Measurements from ENCODE around the gene COTL1.
A peak's percentile ranks its signal among the peaks of the same experiment; 100 is the strongest.
"Not testable (repeated sequence)": the region's sequence is repeated elsewhere in the genome, so short reads cannot be mapped to it uniquely, and the experiment has no call there.

The COTL1 gene

DNA sequence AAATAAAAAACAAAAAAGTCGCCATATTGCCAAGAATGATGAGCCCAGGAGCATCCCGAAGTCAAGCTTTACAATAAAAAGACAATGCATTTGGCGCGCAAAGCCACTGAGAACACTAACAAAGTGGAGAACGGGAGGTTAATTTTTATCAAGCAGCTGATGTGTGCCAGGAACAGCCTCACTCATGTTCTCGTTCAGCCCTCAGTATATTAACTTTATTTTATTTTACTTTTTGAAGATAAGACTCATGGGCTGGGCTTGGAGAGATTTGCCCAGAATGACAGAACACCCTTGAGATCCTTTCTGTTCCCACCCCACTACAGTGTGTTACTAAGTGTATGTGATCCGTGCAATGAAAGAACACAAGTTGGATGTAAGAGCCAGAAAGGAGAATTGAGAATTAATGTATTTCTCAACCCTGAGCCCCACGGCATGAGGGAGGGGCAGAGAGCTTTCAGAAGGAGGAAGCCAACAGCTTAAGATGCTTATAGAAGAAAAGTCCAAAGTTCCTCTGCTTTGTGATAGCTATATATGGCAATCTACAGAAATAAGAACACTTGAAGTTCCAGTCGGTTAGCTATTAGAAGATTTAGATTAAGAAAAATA is 48.4 kb downstream of the COTL1 start:
- DNase-seq (ENCODE audit: low spot score) = no peak

DNA sequence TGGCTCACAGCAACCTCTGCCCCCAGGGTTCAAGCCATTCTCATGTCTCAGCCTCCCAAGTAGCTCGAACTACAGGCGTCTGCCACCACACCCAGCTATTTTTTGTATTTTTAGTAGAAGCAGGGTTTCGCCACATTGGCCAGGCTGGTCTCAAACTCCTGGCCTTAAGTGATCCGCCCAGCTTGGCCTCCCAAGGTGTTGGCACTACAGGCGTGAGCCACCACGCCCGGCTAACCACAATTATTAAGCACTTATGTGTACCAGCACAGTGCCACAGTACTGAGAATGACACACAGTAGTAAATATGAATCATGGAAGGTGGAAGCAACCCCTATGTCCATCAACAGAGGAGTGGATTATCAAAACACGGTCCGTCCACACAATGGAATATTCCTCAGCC is 49.8 kb downstream of the COTL1 start:
- DNase-seq (ENCODE audit: low spot score) = no peak

DNA sequence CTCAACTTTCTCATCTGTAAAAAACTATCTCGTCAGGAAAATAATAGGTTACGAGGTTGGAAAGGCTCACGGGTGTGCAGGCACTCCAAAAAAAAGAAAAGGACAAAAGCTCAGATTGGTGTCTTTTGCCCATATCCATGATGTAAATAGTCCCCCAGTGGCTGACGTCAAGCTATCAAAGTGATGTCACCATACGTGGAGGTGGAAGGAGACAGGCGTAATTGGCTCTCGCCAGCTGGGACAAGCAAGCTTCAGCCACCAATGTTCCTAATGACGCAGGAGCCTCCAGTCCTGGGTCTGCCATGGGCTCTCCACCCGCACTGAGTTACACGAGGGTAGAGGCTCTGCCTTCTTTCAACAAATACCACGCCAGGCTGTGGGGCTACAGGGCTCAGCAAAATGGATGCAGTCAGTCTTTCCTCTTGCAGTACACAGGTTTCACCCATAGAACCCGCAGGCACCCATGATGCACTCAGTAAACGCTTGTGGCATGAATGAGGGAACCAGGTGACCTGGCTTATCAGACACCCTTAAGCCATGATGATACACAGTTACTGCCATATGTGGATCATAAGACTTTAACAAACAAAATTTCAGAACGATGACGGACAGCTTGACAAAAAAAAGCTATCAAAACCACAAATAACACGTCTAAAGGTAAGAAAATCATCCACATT is 50.5 kb downstream of the COTL1 start:
- no peak for DNase-seq (ENCODE audit: low spot score)

DNA sequence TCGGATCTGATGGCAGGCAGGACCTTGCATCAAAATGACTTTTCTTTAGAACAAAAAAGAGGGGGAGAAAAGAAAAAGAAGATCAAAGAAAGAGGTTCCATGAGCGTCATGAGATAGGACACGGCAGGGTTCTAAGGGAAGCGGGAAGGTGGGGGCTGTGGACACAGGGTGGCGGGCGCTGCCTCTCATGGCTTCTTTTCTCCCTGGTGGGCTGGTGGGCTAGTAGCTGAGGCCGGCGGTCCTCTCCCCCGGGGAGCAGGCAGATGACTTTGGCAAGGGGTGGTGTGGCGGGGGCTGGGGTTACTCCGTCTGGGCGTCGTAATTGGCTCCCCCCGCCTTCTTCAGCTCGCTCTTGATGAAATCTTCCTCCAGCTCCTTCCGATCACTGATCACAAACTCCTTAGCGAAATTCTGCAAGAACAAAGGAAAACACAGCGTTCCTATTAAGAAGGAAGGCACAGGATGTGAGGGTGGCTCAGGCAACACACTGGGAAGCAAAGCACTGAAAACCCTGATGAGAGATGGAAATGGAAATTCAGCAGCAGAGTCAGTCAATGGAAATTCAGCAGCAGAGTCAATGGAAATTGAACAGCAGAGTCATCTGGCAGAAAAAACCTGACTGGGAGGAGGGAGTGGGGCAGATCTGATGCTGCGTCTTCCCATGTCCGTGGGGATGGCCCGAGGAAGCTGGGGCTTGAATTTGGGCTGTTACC is 51.2 kb downstream of the COTL1 start:
- no peak for DNase-seq (ENCODE audit: low spot score)

DNA sequence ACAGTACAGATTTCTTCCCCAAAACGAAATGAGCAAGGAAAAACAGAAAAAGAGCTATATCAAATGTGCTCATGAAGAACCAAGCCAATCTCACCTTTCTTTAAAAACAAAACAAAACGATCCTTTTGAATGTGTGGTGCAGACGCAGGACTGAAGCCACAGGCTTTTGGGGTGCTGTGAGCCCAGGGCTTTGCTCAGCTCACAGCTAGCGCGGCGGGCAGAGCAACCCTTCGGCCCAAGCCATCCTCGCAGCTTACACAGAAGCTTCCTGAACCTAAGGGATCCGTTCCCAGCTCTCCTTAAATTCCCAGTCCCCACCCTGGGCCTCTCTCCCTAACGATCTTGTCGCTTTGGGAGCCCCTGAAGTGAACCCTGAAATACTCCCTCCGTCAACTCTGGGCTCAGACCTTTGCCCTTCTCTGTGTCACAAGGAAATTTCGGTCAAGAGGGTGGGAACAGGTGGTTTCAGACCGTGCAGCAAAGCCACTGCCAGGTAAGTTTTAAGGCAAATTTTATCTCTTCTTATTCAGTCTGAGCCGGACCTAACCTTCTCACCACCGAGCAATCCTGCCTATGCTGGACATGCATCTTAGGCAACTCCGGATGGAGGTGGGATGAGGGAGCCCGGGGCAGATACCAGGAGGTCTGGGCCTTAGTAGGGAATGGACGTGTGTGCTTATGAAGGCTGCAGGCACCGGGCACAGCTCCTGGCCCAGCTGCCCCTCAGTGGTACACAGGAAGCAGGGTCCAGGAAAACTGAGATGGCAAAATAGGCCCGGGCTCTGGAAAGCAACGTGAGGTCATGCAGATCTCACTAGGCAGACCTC is 52.0 kb downstream of the COTL1 start:
- DNase-seq (ENCODE audit: low spot score) = no peak

DNA sequence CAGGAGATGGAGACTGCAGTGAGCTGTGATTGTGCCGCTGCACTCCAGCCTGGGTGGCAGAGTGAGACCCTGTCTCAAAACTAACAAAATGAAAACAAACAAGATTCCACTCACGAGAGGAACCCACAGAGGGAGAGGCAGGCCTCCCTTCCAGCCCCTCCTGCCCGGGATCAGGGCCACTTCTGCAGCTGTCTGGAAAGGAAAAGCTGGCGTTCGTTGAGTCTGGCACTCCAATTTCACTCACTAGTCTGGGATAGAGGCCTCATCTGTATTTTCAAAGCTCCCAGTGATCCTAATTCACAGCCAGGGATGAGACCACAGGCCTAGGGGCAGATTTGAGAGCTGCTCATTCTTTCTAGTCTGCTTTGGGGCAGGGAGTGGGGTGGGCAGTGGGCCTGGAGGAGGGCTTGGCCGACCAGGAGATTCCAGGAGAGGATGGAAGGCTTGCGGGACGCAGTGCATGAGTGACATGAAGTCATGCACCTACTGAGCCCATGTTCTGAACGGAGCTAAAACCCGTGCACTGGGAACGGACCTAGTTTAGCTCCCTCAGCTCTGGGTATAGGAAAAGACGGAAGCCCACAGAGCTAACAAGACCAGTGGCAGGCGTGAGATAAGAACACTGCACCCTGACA is 54.0 kb downstream of the COTL1 start:
- no peak for DNase-seq (ENCODE audit: low spot score)

DNA sequence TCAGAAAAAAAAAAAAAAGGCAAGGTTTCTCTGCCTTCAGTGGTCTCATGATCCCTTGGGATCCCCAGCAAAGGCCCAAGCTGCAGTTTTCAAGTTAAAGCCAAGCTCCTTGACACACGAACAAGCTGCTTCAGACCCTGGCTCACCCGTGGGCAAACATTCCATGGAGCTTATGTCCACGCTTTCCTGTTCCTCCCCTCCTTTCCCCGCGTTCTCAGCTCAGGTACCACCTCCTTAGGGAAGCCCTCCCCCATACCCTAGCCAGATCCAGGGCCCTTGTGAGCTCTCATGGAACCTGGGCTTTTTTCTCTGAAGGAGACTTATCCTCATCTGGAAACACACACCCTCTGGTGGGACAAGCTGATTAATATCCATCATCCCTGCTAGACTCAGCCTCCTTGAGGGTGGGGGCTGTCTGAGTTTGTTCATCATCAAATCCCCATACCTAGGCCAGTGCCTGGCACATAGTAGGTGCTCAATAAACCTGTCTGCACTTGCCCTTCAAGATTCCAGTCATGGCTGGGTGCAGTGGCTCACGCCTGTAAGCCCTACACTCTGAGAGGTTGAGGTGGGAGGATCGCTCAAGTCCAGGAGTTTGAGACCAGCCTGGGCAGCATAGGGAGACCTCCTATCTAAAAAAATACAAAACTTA is 54.7 kb downstream of the COTL1 start:
- no peak for DNase-seq (ENCODE audit: low spot score)

DNA sequence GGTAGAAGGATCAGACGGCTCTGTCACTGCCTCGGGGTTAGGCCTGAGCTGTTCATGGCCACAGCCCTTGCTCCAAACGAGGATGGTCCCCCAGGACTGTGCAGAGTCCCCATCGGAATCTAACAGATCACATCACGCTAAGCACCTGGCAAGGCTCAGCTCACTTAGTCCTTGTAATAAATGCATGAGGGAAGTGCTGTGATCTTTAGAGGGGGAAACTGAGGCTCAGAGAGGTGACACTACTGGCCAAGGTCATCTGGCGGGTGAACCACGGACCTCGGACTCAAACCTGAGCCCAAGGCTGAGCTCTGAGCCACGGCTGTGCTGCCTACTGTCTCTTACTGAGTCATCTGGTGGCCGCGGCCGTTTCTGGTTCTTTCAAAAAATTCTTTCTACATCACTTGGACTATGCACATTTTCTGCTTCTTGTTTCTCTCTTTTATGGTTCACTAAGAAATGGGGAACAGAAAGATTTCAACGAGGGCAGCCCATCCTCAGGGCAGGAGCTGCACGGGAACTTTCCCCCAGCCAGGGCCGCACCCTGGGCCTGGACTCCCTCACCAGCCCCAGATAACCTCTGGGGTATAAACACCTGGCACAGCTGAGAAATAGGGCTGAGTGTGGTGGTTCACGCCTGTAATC is 55.6 kb downstream of the COTL1 start:
- DNase-seq (ENCODE audit: low spot score) = peak; percentile 41

DNA sequence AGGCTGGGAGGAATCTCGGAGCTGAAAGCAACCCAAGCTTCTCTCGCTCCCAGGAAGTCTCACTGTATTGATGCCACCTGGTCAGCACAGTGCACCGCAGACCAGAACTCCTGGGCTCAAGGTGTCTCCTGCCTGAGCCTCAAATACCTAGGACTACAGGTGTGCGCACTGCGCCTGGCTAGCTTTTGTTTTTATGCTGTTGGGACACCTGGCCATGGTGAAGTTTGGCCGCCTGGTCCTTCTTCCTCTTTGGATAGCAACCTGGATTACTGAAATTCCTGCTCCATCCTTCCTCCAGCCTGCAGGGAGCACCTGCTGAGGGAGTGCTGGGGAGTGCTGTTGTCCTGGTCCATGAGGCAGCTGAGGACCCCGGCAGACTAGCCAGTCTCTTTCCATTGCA is 56.6 kb downstream of the COTL1 start:
- no peak for DNase-seq (ENCODE audit: low spot score)

DNA sequence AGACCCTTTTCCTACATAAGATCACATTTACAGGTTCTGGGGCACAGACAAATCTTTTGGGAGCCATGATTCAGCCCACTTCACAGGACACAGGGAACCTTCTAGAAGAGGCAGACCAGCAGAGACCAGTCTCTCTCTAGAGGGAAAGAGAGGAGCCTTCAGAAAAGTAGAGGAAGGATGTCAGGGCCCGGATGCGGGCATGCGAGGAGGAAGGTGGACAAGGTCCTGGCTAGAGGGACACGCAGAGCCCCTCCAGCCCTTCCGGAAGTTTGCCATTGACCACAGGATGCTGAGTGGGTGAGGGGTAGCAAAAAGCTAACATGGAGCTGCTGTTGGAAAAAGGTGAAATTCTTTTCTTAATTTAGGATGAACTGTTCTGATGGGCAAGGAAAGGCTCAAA is 57.6 kb downstream of the COTL1 start:
- no peak for DNase-seq (ENCODE audit: low spot score)

DNA sequence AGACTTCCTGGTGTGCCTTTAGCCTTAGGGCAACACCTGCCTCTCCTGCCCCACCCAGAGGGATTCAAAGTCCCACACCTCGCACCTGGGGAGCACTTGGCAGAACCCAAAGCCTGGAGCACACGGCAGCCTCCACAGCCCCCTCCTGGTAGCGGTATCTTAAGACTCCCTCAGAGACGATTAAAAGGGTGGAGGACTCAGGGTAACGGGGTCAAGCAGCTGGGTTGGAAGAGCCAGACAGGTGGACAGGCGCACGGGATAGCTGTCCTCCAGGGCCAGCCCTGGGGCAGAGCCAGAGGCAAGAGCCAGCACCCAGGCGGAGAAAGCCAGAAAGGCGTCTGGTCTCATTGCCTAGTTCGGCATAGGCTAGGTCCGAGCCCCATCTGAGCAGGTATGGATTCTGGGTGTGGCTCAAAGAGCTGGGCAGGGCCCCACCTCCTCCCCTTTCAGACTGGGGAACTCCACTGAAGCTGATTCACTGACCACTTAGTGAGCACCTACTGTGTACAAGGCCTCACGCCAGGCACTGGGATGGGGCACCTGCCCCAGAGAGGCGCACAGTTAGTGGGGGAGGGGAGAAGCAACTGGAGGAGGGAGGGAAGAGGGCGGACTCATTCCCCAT is 58.5 kb downstream of the COTL1 start:
- DNase-seq (ENCODE audit: low spot score) = no peak

DNA sequence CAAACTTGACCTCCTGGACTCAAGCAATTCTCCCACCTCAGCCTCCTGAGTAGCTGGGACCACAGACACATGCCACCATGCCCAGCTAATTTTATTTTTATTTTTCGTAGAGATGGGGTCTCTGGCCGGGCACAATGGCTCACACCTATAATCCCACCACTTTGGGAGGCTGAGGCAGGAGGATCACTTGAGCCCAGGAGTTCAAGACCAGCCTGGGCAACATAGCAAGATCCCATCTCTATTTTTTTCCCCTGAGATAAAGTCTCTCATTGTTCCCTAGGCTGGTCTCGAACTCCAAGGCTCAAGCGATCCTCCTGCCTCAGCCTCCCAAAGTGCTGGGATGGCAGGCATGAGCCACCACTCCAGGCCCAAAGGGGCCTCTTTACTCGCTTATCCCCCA is 59.0 kb downstream of the COTL1 start:
- DNase-seq (ENCODE audit: low spot score) = not testable (repeated sequence)

DNA sequence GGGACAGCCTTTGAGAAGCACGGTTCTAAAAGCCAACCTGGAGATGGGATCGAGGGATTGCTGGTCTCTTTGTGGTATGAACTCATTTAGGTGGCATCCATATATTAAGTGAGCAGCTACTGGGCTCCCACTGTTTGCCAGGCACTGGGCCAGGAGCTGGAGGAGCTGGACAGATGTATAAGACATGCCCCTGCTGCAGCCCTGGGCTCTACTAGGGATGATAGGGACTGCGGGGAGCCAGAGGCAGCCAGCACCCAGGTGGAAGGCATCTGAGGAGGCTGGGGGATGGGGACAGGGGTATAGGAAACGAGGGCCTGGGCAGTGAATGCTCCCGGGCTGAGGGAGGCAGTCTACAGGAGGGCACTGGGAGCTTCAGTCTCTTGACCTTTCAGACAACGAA is 60.4 kb downstream of the COTL1 start:
- DNase-seq (ENCODE audit: low spot score) = no peak

DNA sequence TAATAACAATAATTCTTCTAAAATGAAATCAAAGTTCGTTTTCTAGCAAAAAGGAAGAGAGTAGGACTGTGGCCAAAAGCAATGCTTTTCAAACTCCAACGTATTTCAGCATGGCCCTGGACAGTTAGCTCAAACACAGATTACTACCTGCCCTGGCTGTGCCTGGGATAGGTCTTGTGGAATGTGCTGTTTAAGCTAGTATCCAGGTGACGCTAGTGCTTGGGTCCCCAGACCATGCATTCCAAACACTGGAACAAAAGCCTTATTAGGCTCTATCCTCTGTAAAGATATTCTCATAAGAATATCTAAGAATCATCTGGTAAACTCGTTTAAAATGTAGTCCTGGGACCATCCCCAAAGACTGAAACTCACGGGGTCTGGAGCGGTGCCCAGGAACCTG is 60.8 kb downstream of the COTL1 start:
- DNase-seq (ENCODE audit: low spot score) = no peak

DNA sequence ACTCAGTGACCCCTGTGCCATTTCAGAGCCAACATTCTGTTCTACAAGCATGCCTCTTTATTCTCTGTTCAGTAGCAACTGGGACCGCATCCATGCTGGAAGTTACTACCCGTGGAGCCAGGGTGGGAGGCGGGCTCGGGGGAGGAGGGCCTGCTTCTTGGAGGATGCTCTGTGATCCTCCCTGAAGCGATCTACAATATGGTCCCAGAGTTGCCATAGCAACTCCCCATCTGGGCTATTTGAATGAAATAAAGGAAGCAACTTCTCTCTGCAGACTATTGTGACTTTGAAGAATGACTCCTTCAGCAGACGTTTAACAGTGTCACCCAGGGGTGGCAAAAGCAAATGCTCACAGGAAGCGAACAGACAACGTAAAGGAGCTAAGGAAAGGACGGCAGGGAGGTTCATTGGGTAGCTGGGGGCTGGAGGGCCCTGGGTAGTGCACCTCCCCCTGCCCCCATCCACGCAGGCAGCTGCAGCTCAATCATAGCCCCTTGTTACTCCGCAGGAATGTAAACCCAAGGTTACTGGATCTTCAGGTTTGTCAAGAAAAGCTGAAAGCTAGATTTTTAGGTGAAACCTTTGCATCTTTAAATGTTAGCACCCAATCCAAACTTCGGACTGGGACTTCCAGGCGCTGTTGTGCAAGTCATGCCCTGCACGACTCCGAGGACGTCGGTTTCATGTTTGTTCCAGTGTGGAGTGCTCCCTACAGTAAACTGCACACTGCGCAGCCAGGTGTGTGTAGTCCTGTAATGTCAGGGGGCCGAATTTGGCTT is 62.3 kb downstream of the COTL1 start:
- no peak for DNase-seq (ENCODE audit: low spot score)

DNA sequence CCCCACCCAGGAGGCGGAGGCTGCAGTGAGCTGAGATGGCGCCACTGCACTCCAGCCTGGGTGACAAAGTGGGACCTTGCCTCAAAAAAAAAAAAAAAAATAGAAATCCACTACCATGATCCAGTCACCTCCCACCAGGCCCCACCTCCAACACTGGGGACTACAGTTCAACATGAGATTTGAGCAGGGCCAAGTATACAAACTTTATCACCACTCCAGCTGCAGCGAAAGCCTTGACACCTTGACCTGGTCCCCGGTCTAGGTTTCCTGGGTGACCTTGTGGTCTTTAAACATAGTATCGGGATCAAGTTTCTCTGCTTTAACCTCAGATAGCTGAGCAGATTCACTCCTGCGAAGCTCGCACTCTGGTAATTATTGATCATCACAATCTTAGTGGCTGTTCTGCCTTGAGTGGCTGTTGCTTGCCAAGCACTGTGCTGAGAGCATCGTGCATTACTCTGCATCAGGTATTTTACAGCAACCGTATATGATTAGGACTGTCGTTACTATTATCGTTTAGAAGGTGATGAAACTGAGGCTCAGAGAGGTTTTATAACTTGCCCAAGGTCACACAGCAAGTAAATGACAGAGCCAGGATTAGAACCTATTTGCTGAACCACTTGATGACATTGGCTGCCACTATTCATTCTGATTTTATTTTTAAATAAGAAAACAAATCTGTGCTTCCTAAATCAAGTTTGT is 63.1 kb downstream of the COTL1 start:
- DNase-seq (ENCODE audit: low spot score) = no peak

DNA sequence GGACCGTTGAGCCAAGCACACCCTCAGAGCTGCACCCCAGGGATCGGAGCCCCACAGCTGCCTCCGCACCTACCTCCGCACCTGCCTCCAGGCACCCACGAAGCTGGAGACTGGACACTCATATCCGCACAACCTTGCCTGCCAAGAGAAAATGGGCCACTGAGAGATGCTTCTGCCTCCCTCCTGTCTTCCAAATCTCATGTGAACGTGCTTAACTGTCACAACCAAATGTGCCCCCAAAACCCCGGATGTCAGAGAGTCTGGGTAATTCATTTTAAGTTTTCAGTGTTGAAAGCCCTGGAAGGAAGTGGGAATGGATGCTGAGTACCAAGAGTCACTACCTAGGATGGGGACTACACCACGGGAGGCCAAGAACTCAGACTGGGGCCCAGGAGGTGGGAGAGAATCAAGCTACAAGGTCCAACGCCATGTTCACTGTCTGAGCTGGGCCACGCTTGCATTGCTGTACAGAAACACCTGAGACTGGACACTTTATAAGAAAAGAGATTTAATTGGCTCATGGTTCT is 63.9 kb downstream of the COTL1 start:
- DNase-seq (ENCODE audit: low spot score) = no peak

DNA sequence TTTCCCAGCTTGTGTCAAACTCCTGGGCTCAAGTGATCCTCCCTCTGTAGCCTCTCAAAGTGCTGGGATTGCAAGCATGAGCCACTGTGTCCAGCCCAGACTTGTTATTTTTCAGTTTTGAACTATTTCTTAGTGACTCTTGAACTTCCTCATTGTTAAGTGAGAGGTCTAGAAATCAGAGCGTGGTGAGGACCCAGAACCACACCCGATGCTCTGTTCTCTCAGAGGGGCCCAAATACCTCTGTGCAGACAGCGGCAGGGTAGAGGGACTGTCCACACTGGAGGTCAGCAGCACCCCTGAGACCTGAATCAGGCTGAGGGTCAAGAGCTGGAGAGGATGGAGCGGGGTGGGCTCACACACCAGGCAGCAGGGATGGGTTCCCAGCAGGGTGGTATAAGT is 65.7 kb downstream of the COTL1 start:
- DNase-seq (ENCODE audit: low spot score) = no peak

DNA sequence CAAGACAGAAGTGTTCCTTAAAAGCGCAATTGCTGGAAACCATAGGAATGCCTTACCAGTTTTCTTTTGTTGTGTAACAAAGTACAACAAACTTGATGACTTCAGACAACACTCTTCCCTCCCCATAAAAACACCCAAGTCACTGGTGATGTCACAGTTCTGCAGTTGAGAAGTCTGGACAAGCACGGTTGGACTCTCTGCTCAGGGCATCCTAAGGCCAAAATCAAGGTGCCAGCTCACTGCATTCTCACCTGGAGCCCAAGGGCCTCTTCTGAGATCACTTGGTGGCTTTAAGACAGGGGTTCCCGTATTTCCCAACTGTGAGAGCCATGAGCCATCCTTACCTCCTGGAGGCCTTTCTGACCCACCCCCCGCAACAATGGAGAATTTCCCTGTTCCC is 67.8 kb downstream of the COTL1 start:
- DNase-seq (ENCODE audit: low spot score) = no peak

All from germinal center (tissue), 1 donor.